NCI-H748 treated with DMSO at 0.1 percent for 48 hours (cell line): Measurements from ENCODE around the gene FANCG.

Experiments
- DNase-seq: peaks from one replicate; lab custom pipeline; 2025; lab: John Stamatoyannopoulos, UW

The FANCG gene

GRCh38 chr9:35060548-35061207, 19.1 kb downstream of the FANCG start:
- DNase-seq, result no peak

GRCh38 chr9:35059438-35059837, 20.3 kb downstream of the FANCG start:
- DNase-seq, result no peak

- no peak for DNase-seq
Measured at GRCh38 chr9:35057271-35057620, 22.5 kb downstream of the FANCG start.

- DNase-seq, result no peak
Measured at GRCh38 chr9:35056571-35057270, 23.0 kb downstream of the FANCG start.

- no peak for DNase-seq
Measured at GRCh38 chr9:35054871-35055644, 24.7 kb downstream of the FANCG start.

GRCh38 chr9:35054185-35054835, 25.4 kb downstream of the FANCG start:
- no peak for DNase-seq

- DNase-seq, result no peak
Measured at GRCh38 chr9:35051069-35051967, 28.4 kb downstream of the FANCG start.

- DNase-seq, result no peak
Measured at GRCh38 chr9:35048511-35048910, 31.2 kb downstream of the FANCG start.

GRCh38 chr9:35044071-35044470, 35.7 kb downstream of the FANCG start:
- DNase-seq, result no peak

GRCh38 chr9:35042891-35043545, 36.7 kb downstream of the FANCG start:
- no peak for DNase-seq

- DNase-seq, result no peak
Measured at GRCh38 chr9:35042081-35042604, 37.6 kb downstream of the FANCG start.

- DNase-seq, result no peak
Measured at GRCh38 chr9:35035851-35036701, 43.7 kb downstream of the FANCG start.

GRCh38 chr9:35033101-35033500, 46.6 kb downstream of the FANCG start:
- DNase-seq, result no peak

- no peak for DNase-seq
Measured at GRCh38 chr9:35029852-35030251, 49.9 kb downstream of the FANCG start.

- DNase-seq, result no peak
Measured at GRCh38 chr9:35029241-35029640, 50.5 kb downstream of the FANCG start.

- no peak for DNase-seq
Measured at GRCh38 chr9:35028341-35028740, 51.4 kb downstream of the FANCG start.

- DNase-seq, result no peak
Measured at GRCh38 chr9:35027860-35028259, 51.9 kb downstream of the FANCG start.

- no peak for DNase-seq
Measured at GRCh38 chr9:35027374-35027773, 52.4 kb downstream of the FANCG start.

- DNase-seq, result no peak
Measured at GRCh38 chr9:35026671-35027070, 53.1 kb downstream of the FANCG start.
